ELR (cell line): Measurements from ENCODE around the gene INIP.

ENCODE experiments used
- DNase-seq: peaks from one replicate; pipeline ENCODE4 v3.0.0-alpha.2; 2015; ENCODE audit warnings: low read depth

Gene INIP, protein sequence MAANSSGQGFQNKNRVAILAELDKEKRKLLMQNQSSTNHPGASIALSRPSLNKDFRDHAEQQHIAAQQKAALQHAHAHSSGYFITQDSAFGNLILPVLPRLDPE

DNA sequence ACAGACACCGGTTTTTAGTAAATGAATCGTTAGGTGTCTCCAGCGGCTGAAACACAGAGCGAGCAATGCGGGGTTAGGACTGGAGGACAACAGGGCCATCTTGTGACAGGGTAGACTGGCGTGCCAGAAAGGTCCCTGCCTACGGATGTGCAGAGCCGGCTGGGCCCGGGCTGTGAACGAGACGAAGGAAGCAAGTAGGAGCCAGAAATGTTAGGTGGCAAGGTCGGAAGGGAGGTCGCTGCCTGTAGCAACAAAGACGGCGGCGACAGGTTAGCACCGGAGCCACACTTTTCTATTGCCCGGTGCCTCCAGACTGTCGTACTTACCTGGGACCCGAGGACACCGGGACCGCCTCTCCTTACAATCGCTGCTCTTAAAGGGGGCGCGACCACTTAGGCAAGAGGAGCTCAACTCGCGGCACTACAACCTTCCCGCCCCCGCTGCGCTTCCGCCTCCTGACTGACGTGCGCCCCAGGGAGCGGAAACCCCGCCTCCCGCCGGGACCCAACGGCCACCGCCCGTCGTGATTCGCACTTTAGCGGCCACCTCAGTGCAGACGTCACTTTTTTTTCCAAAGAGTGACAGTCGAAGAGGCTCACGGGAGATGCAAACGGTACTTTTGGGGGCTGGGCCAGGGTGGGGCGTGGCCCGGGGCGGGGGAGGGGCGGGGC is at the start of gene INIP:
INIP (minus strand) TSS at position 457 of the 671 bp plus-strand sequence. CDS start 1,632 bp downstream, outside the sequence.
- peak; percentile 98 for DNase-seq

DNA sequence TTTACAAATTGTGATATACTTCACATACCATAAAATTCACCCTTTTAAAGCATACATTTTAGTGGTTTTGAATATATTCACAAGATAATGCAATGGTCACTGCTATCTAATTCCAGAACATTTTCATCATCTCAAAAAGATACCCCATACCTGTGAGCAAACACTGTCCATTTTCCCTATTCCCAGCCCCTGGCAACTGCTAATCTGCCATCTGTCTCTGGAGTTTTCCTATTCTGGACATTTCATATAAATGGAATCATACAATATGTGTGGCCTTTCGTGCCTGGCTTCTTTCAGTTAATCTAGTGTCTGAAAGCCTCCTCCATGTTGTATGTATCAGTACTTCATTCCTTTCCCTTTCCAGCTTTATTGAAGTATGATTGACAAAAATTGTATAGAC is 47.4 kb upstream of the INIP start:
- no peak for DNase-seq

DNA sequence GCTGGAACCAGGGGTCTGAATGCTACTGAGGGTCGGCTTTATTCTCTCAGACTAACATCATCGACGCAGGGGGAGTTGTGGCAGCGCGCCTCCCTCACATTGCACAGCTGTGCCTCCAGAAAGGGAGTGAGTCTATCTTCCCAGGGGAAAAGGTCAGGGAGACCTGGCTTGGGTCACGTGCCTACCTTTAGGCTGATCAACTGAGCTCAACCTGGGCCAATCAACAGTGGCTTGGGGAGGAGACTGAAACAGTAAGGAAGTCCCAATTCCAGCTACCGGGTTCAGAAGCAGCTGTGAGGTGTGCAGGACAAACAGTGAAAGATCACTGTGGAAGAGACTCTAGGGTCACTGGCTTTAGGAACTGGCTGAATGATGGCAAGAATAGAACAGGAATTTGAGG is 46.9 kb upstream of the INIP start:
- no peak for DNase-seq

DNA sequence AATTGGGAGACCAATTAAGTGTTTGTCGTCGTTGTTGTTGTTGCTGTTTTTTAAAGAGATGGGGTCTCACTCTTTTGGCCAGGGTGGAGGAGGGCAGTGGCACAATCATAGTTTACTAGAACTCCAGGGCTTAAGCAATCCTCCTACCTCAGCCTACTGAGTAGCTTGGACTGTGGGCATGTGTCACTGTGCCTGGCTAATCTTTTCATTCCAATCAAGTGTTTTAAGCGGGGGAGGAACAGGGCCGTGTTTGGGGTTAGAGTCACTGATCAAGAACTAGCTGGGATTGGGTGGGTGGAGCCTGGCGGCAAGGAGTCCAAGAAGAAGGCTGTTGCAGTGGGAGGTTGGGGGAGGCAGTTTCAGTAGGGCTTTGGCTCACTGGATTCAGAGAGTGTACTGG is 46.4 kb upstream of the INIP start:
- peak; percentile 81 for DNase-seq

DNA sequence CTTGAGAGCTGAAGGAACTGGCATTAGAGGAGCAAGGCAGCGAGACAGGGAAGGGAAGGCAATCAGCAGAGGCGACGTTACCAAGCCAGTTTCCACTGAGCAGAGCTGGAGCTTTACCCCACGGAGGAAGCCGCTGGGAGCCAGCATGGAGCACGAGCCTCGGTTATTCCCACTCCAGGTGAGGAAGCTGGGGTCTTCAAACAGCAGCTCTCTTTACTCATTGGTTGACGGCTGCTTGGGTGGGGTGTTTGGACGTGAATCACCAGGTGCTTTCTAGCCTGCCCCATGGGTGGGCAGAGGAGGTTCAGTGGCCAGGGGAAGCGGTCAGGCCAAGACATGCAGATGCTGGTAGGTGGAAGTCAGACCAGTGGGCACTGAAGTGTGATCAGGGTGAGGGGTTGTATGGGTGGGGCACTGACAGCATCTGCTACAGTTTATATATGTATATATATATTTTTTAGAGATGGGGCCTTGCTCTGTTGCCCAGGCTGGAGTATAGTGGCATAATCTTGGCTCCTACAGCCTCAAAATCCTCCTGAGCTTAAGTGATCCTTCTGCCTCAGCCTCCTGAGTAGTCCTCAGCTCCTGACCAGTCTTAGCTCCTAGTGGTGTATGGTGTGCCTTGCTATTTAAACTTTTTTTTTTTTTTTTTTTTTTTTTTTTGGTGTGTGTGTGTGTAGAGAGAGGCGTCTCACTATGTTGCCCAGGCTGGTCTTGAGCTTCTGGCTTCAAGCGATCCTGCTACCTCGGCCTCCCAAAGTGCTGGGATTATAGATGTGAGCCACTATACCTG is 45.0 kb upstream of the INIP start:
- peak; percentile 9 for DNase-seq

DNA sequence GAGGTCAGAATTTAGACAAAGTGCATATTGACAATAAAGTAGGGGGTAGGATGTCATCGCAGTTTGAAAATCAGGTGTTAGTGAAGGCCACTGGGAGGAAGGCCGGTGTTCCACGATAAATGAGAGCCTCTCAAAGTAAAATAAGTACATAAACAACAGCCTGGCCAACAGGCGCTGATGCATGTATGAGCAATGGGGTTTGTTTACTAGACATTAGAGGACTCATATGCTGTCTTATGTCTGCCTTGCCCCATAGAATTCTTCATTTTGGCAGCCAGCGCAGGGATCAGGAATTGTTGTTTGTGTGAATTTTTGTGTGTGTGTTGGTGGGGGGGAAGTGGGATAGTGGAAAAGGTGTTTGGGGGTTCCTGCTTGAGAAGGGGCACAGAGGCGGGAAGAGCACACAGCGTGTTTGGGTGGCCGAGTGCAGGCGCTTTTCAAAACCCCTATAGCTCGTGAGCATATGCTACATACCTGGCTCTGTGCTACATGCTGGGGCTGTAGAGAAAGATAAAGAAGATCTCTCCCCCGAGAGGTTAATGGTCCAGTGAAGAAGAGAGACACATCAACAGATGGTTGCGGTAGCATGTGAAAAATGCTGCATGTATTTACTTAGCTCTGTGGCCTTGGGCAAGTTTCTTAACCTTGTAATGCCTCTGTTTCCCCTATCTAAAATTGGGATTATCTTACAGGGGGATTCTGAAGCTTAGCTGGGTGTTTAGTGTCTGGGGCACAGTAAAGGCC is 44.2 kb upstream of the INIP start:
- peak; percentile 87 for DNase-seq

DNA sequence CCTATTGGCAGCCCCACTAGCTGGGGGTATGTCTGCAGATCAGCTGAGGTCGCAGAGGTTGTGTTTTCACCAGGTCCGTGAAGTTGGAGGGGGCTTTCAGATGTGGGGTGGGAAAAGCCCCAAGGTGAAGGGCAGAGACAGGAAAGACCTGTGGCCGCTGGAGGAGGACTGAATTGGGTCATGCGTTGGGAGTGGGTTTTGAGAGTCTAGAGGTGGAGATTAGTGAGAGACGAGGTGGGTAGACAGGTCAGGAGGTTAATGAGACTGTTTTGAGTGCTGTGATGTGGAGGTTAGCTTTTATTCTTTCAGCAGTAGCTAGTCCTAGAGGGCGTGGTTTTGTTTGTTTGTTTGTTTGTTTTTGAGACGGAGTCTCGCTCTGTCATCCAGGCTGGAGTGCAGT is 42.9 kb upstream of the INIP start:
- no peak for DNase-seq

DNA sequence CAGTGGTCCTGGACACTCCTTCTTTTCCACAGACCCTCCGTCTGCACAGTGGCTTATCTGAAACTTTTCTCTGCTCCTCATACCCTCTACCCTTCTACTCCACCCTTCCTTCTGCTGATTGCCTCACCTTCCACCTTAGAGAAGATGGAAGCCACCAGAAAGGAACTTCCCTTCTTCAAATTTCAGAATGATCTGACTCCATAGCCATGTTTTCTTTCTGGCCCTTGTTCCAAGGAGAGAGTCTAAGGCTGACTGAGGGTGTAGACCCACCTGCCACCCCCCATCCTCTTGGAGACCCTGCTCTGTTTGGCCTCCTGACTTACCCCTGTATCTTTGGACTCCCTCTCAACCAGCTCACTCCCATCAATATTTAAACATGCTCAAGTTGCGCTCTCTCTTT is 40.0 kb upstream of the INIP start:
- DNase-seq: no peak

DNA sequence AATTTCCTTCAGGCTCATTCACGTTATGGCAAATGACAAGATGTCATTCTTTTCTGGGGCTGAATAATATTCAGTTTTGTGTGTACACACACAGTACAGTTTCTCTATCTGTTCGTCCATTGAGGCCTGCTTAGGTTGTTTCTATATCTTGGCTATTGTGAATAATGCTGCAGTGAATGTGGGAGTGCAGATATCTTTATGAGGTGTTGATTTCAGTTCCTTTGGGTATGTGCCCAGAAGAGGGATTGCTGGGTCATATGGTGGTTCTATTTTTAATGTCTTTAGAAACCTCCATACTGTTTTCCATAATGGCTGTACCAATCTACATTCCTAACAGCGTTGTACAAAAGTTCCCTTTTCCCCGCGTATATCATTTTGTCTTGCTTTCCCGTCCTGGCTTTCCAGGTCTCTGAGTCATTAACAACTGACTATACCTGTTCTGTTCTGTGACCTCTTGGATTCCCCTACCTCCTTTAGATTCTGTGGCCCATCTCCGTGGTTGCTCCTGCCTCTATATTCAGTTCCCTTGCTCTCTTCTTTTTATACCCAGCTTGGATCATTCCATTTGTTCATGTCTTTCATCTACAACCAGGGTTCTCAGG is 39.5 kb upstream of the INIP start:
- no peak for DNase-seq

DNA sequence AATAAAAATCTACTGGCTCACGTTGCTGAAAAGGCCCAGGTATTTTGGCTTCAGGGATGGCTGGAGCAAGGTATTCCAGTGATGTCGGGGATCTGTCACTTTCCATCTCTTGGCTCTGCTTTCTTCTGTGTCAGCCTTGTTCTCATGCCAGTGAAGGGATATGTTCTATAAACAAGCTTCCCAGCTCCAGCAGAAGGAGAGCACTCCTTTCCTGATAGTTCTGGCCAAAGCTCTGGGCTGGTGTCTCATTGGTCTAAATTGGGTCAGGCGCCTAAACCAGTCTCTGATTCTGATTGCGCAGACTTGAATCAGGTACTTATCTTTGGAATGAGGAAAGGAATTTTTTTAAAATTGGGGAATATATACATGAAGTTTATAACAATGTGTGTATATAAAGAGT is 37.8 kb upstream of the INIP start:
- no peak for DNase-seq

DNA sequence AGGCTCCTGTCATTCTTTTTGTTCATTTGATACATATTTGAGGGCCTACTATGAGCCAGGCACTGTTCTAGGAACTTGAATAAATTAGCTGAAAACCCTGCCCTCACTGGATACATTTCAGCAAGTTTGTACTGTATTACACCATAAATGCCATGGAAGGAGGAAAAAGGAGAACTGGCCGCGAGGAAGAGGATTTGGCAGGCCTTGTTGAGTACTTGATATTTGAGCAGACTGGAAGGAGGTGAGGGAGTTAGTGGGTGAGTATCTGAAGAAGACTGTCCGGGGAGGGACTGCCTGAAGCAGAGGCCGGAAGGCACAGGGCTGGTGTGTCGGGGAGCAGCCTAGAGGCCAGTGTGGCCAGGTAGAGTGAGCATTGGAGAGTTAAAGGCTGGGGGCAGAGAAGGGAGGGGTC is 37.1 kb upstream of the INIP start:
- DNase-seq: no peak

DNA sequence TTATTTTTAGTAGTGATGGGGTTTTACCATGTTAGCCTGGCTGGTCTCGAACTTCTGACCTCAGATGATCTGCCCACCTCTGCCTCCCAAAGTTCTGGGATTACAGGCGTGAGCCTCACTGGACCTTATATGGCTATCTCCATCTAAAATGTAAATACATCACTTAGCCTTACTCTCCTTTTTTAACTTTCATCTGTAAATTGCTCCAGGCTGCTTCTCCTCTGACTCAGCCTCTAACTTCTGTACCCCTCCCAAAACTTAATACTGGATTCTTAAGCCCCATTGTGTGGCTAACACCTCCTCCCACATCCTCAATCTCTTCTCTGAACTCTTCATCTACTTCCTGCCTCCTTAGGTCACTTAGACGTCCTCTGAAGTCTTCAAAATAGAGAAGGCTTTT is 36.7 kb upstream of the INIP start:
- DNase-seq: peak; percentile 74

DNA sequence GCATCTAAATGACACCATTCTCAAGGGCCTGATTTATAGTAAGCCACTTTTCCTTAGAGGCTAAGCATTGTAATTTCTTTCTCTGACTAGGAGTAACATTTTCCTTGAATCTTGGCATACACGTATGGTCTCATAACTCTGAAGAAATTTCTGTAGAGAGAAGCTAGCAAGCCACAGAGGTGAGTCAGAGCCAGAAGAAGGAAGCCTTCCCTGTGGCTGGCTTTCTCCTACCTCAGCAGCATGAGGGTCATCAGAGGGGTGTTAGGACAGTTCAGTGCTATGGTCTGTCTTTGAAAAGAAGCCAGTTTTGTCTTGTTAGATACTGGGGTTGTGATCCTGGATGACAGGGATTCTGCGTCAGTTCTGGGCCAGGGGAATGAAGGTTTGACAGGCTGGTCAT is 35.8 kb upstream of the INIP start:
- peak; percentile 94 for DNase-seq

DNA sequence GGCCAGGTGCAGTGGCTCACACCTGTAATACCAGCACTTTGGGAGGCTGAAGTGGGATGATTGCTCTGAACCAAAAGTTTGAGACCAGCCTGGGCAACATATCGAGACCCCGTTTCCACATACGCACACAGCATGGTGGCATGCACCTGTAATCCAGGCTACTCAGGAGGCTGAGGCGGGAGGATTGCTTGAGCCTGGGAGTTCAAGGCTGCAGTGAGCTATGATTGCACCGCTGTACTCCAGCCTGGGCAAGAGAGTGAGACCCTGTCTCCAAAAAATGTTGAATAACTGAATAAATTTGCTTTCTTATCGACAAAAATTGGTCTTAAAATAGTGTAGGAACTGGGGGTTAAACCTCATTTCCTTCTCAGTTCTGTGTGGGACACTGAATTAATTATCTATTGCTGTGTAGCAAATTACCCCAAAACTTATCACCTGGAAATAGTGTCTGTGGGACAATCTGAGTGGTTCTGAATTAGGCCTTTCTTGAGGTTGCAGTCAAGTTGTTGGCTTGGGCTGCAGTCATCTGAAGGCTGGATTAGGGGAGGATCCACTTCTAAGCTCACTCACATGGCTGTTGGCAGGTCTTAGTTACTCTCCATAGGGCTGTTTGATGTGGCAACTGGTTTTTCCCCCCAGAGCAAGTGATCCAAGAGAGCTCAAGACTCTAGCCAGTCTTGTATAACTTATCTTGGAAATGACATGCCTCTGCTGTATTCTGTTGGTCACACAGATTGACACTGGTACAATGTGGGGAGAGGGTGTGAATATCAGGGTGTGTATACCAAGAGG is 34.6 kb upstream of the INIP start:
- DNase-seq: no peak

DNA sequence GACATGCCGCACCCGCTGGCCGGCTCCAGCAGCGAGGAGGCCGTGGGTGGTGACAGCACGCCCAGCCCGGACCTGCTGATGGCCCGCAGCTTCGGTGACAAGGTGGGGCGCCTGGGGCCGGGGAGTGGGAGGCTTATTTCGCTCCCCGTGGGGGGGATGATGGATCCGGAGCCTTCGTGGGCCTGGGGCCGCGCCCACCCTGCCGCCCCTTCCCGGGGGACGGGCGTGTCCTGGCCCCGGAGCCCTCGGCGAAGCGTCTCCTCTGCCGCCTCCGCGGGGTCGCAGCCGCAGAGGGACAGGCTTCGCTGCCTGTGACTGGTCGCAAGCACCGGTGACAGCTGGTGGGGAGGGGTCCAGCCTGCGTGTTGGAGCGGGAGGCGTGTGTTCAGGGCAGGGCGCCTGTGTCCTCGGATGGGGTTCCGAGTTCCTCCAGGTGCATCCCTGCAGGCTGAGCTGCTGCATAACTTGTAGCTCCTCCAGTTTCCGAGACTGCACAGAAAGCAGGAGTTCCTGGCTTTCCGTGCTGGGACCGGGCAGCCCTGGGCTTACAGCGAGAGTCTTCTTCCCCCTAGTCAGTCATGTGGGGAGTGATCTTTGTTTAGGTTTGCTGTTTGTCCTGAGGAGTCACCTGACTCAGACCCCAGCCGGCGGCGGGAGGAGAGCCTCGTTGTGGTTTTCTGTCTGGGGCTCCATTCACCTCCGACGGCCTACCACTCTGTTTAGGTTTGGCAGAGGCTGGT is 33.3 kb upstream of the INIP start:
- DNase-seq: peak; percentile 89

DNA sequence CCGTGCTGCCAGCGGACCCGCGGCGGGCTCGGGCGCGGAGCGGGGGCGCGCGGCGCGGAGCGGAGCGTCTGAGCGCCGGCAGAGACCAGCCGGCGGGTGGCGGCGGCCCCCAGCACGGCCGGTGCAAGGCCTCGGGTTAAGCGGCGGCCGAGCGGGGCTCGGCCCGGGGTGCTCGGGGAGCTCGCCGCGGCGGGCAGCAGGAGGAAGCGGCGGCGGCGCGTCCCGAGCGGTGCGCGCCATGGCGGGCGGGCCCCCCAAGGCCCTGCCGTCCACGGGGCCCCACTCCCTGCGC is 32.8 kb upstream of the INIP start:
- no peak for DNase-seq

DNA sequence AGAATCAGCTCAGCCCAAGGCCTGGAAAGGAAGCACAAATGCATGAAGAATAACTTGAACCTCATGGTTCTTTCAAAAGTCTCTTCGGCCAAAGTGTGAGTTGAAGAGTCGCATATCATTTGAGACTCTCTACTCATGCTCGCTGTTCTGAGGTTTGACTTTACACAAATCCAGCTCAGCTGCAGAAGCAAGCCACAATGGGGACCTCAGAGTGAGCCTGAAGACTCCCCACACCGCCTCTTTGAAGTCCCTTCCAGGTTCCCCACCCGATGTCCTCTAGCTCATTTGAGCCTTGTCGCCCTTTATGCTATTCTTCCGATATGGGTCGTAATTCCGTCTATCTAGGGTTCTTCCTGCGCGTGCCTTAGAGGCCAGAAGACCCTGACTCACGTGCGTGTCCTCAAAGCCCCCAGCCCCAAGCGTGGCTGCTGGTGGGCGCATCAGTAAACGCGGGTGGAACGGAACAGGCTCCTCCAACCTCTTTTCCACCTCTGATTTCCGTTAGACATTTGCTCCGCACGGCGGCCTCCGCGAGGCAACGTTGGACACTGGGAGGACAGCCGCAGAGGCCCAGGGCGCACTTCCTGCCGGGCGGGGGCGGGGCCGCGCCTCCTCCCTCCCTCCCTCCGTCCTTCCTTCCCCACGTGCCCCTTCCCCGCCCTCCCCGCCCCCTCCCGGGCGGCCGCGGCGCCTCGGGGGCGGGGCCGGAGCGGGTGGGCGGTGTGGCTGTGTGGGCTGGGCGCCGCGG is 32.3 kb upstream of the INIP start, which contains the start of gene SNX30:
SNX30 (plus strand) TSS at position 745 of the 748 bp plus-strand sequence. CDS start 242 bp downstream, outside the sequence.
- peak; percentile 91 for DNase-seq

DNA sequence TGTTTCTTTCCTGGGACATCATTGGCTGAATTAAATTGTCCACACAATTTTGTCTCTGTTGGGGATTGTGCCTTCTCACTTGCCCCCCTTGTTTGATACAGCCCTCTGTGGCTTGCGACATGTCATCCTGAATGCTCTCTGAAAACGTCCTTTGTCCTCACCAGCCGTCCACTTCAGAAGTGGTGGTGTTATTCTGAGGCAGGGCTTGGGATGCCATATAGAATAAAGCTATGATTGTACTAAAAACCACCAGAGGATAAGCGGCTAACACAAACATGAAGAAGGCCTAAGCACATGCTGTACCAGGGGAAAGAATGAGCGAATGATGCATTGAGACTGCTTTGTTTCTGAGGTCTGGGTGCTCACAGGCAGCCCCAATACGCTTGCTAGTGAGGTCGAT is 29.2 kb upstream of the INIP start:
- no peak for DNase-seq

DNA sequence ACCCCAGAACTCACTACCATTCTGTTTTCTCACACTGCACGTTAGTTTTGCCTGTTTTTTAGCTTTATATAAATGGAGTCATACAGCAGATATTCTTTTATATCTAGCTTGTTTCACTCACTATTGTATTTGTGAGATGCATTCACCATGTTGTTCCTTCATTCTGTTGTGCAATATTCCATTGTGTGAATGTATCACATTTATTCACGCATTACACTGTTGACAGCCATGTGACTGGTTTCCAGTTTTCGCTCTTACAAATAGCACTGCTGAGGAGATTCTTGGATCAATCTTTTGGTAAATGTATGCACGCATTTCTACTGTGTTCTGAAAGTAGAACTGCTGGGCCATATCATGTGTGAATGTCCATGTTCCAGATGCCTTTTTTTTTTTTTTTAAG is 26.3 kb upstream of the INIP start:
- no peak for DNase-seq

DNA sequence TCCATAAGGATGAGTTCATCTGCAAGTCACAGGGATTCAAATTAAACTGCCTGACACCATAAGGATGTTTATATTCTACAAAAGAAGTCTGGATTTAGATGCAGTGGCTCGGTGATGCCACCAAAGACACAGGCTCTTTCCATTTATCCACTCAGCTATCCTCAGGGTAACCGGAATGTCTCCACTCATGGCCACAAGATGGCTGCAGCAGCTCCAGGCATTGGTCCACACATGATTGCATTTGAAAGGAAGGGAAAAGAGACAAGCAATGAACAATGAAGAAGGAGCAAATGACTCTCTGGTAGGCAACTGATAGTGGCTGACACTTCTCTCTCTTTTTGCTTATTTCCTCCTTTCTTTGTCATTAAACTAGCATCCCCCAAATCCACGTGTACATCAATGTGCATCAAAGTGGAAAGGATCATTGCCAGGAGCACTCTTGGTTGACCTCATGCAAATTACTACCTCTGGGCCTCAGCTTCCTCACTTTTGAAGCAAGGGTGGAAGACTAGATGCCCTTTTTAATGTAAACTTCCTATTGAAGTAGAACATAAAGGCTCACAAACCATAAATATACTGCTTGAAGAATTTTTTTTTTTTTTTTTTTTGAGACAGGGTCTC is 25.4 kb upstream of the INIP start:
- DNase-seq: no peak
